HEK293T (cell line): ENCODE measurements around the gene AMER1.

ENCODE experiments used
- ARNT ChIP-seq: fragments of 450-650 bp; IDR thresholded peaks from 2 replicates; pipeline ENCODE4 v1.6.1; 2017; ENCODE audit warnings: mild to moderate bottlenecking
- BHLHE40 ChIP-seq: fragments of 450-650 bp; IDR thresholded peaks from 2 replicates; pipeline ENCODE4 v1.6.1; 2016; ENCODE audit warnings: mild to moderate bottlenecking, moderate library complexity, borderline replicate concordance
- FOXA1 ChIP-seq: fragments of 450-650 bp; IDR thresholded peaks from 2 replicates; pipeline ENCODE4 v1.6.1; 2016; ENCODE audit warnings: mild to moderate bottlenecking
- FOXM1 ChIP-seq: fragments of 450-650 bp; IDR thresholded peaks from 2 replicates; pipeline ENCODE4 v1.6.1; 2017; ENCODE audit warnings: mild to moderate bottlenecking, borderline replicate concordance
- HDGF ChIP-seq: fragments of 450-650 bp; IDR thresholded peaks from 2 replicates; pipeline ENCODE4 v1.6.1; 2017; ENCODE audit warnings: antibody characterized with exemption, borderline replicate concordance
- L3MBTL2 ChIP-seq: fragments of 450-650 bp; conservative IDR thresholded peaks from 2 replicates; pipeline ENCODE4 v1.6.1; 2016; ENCODE audit warnings: mild to moderate bottlenecking
- LEF1 ChIP-seq: fragments of 450-650 bp; IDR thresholded peaks from 2 replicates; pipeline ENCODE4 v1.6.1; 2017; ENCODE audit warnings: mild to moderate bottlenecking, borderline replicate concordance
- NFRKB ChIP-seq: fragments of 450-650 bp; IDR thresholded peaks from 2 replicates; pipeline ENCODE4 v1.6.1; 2016; ENCODE audit warnings: mild to moderate bottlenecking, moderate library complexity
- SP1 ChIP-seq: fragments of 450-650 bp; IDR thresholded peaks from 2 replicates; pipeline ENCODE4 v1.6.1; 2017
- TARDBP ChIP-seq: fragments of 450-650 bp; IDR thresholded peaks from 2 replicates; pipeline ENCODE4 v1.6.1; 2016
- ZNF384 ChIP-seq: fragments of 450-650 bp; IDR thresholded peaks from 2 replicates; pipeline ENCODE4 v1.6.1; 2016

DNA sequence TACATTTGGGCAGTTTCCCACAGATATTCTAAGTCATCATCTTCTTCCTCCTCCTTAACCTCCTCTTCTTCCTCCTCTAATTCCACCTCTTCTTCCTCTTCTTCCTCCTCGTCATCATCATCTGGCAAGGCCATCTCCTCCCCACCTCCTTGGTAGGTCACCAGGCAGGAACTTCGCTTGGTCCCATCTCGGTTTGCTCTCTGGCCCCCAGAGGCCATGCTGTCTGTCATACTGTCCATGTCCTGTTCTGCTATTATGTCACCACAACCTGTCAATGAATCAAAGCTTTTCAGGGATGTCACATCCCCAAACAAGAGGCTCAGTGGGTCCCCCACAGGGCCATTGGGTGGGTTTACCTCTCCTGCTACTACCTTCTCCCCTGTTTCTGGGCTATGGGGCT is 13.5 kb downstream of the AMER1 start:
- TF ChIP-seq BHLHE40 (no peak), SP1 (no peak), NFRKB (no peak), FOXM1 (no peak), ZNF384 (no peak), LEF1 (no peak), HDGF (no peak), L3MBTL2 (no peak), FOXA1 (no peak), ARNT (no peak), TARDBP (no peak)
